SK-N-SH (cell line): Measurements from ENCODE around the gene VGLL4. TPM values are rescaled to one million over a fixed set of nuclear protein-coding genes. Genes with fewer than 3 reads are reported as not detected.

Experiments
- CTCF ChIA-PET: fragments of 300-600, 350-600 bp; formaldehyde crosslinking; extraction: SDS; loops from one replicate; lab custom pipeline; 2021; lab: Yijun Ruan, JAX
- POLR2A ChIA-PET: fragments of 350-600 bp; sonication (Branson Sonifier 250); formaldehyde crosslinking; extraction: SDS; loops from one replicate; lab custom pipeline; 2020; ENCODE audit warnings: antibody characterized with exemption, inconsistent platforms; lab: Yijun Ruan, JAX
- DNase-seq: peaks from one replicate; pipeline ENCODE4 v3.0.0; 2012
- H2AFZ ChIP-seq: fragments of 200-600 bp; sonication (generic); 2 replicates; pipeline ENCODE4 v1.8.1; 2016; ENCODE audit warnings: antibody characterized with exemption, mild to moderate bottlenecking, low read depth
- H3F3A ChIP-seq: fragments of 200-600 bp; sonication (generic); replicated peaks from 2 replicates; pipeline ENCODE3; 2016; ENCODE audit warnings: antibody characterized with exemption, mild to moderate bottlenecking; ENCODE audit not compliant: insufficient read depth
- H3K27ac ChIP-seq, 2 experiments: fragments of 200-500 bp in 1 of 2; fragments of 200-600 bp in 1 of 2; sonication (Bioruptor generic) in 1 of 2; sonication (generic), shearing (Covaris generic) in 1 of 2; 2 replicates each; pipeline versions ENCODE4 v1.5.1 to v1.6.1; 2014 to 2016; ENCODE audit warnings: low read depth in 2 of 2, inconsistent platforms in 1 of 2, low read length in 1 of 2, mild to moderate bottlenecking in 1 of 2, mixed read lengths in 1 of 2
- H3K27me3 ChIP-seq: fragments of 200-600 bp; sonication (generic), shearing (Covaris generic); 2 replicates; pipeline ENCODE4 v1.6.1; 2016; ENCODE audit warnings: mixed run types; ENCODE audit not compliant: insufficient read depth
- H3K36me3 ChIP-seq, 2 experiments: fragments of 200-500 bp in 1 of 2; fragments of 200-600 bp in 1 of 2; sonication (Bioruptor generic) in 1 of 2; sonication (generic) in 1 of 2; replicated peaks in 1 of 2; 2 replicates each; pipeline versions ENCODE3 to v1.5.1; 2014 to 2016; ENCODE audit warnings: low read length in 1 of 2, mild to moderate bottlenecking in 1 of 2; ENCODE audit not compliant: insufficient read depth in 2 of 2, control insufficient read depth in 1 of 2
- H3K4me1 ChIP-seq, 2 experiments: fragments of 200-500 bp in 1 of 2; fragments of 200-600 bp in 1 of 2; sonication (Bioruptor generic) in 1 of 2; sonication (generic), shearing (Covaris generic) in 1 of 2; 2 replicates each; pipeline versions ENCODE4 v1.5.1 to v1.6.1; 2014 to 2016; ENCODE audit warnings: low read depth in 1 of 2, low read length in 1 of 2, mixed run types in 1 of 2; ENCODE audit not compliant: insufficient read depth in 2 of 2, control insufficient read depth in 1 of 2
- H3K4me2 ChIP-seq: fragments of 200-600 bp; sonication (generic), shearing (Covaris generic); 2 replicates; pipeline ENCODE4 v1.6.1; 2017; ENCODE audit warnings: mixed run types
- H3K4me3 ChIP-seq, 2 experiments: fragments of 200-500 bp in 1 of 2; fragments of 200-600 bp in 1 of 2; sonication (Bioruptor generic) in 1 of 2; sonication (generic), shearing (Covaris generic) in 1 of 2; 2 replicates each; pipeline versions ENCODE4 v1.5.1 to v1.8.1; 2014 to 2016; ENCODE audit warnings: low read depth in 2 of 2, inconsistent platforms in 1 of 2, low read length in 1 of 2, mild to moderate bottlenecking in 1 of 2, mixed read lengths in 1 of 2, moderate library complexity in 1 of 2
- H3K79me2 ChIP-seq: fragments of 200-600 bp; sonication (generic); 2 replicates; pipeline ENCODE4 v1.8.1; 2017; ENCODE audit warnings: mild to moderate bottlenecking; ENCODE audit not compliant: insufficient read depth
- H3K9ac ChIP-seq: fragments of 200-600 bp; sonication (generic); 2 replicates; pipeline ENCODE4 v1.6.1; 2017; ENCODE audit warnings: mixed run types
- H3K9me2 ChIP-seq: fragments of 200-600 bp; sonication (generic); 2 replicates; pipeline ENCODE4 v1.6.1; 2017; ENCODE audit warnings: mixed run types
- H3K9me3 ChIP-seq: fragments of 200-600 bp; sonication (generic); 2 replicates; pipeline ENCODE4 v1.6.1; 2017; ENCODE audit warnings: mixed run types, mild to moderate bottlenecking, moderate library complexity
- H4K20me1 ChIP-seq: fragments of 200-600 bp; sonication (generic); 2 replicates; pipeline ENCODE4 v1.6.1; 2017; ENCODE audit warnings: mild to moderate bottlenecking, mixed run types; ENCODE audit not compliant: insufficient read depth
- CTCF ChIP-seq: fragments of 200-600 bp; sonication (generic); IDR thresholded peaks from 2 replicates; pipeline ENCODE4 v1.6.1; 2017; ENCODE audit warnings: antibody characterized with exemption, mild to moderate bottlenecking, moderate library complexity
- EP300 ChIP-seq, 2 experiments: IDR thresholded peaks; 2 replicates each; pipeline versions ENCODE4 v1.4.0 to v1.6.1; 2012; ENCODE audit warnings: borderline replicate concordance in 1 of 2, low read depth in 1 of 2, low read length in 1 of 2
- EZH2phosphoT487 ChIP-seq: fragments of 200-600 bp; sonication (generic); IDR thresholded peaks from 2 replicates; pipeline ENCODE4 v1.6.1; 2017; ENCODE audit warnings: low read depth, mixed run types, mild to moderate bottlenecking, antibody characterized with exemption, moderate library complexity, borderline replicate concordance
- FOSL2 ChIP-seq: IDR thresholded peaks from 2 replicates; pipeline ENCODE4 v1.4.0; 2012; ENCODE audit warnings: low read depth, mild to moderate bottlenecking, moderate library complexity, borderline replicate concordance
- FOXM1 ChIP-seq: IDR thresholded peaks from 2 replicates; pipeline ENCODE4 v1.4.0; 2012; ENCODE audit warnings: low read depth, mild to moderate bottlenecking
- GABPA ChIP-seq: IDR thresholded peaks from 2 replicates; pipeline ENCODE4 v1.4.0; 2012; ENCODE audit warnings: low read depth, mild to moderate bottlenecking
- GATA2 ChIP-seq: sonication (generic); formaldehyde crosslinking; IDR thresholded peaks from 2 replicates; pipeline ENCODE4 v1.5.0; 2020; ENCODE audit warnings: mild to moderate bottlenecking, missing genetic modification reagents
- IRF3 ChIP-seq: fragments of 150-350 bp; IDR thresholded peaks from 2 replicates; pipeline ENCODE4 v1.6.1; 2016; ENCODE audit warnings: mild to moderate bottlenecking, low read depth, low read length
- JUND ChIP-seq: IDR thresholded peaks from 2 replicates; pipeline ENCODE4 v1.4.0; 2012
- MAX ChIP-seq: IDR thresholded peaks from 2 replicates; pipeline ENCODE4 v1.4.0; 2012; ENCODE audit warnings: low read depth
- NFIC ChIP-seq: IDR thresholded peaks from 2 replicates; pipeline ENCODE4 v1.4.0; 2012; ENCODE audit warnings: borderline replicate concordance
- NRF1 ChIP-seq: IDR thresholded peaks from 2 replicates; pipeline ENCODE4 v1.6.1; 2012; ENCODE audit warnings: low read depth, mild to moderate bottlenecking, low read length
- RAD21 ChIP-seq: IDR thresholded peaks from 2 replicates; pipeline ENCODE4 v1.6.1; 2012; ENCODE audit warnings: mild to moderate bottlenecking, low read length
- REST ChIP-seq: IDR thresholded peaks from 2 replicates; pipeline ENCODE4 v1.6.1; 2012; ENCODE audit warnings: mild to moderate bottlenecking, low read depth, low read length, moderate library complexity
- RFX5 ChIP-seq: IDR thresholded peaks from 2 replicates; pipeline ENCODE4 v1.6.1; 2012; ENCODE audit warnings: mild to moderate bottlenecking, improper control_type of control experiment, low read length
- RXRA ChIP-seq: IDR thresholded peaks from 2 replicates; pipeline ENCODE4 v1.4.0; 2012; ENCODE audit warnings: low read depth, mild to moderate bottlenecking, borderline replicate concordance
- USF1 ChIP-seq: IDR thresholded peaks from 2 replicates; pipeline ENCODE4 v1.4.0; 2012; ENCODE audit warnings: low read depth, borderline replicate concordance
- YY1 ChIP-seq: IDR thresholded peaks from 2 replicates; pipeline ENCODE4 v1.4.0; 2012; ENCODE audit warnings: low read depth, mild to moderate bottlenecking
- ZBTB33 ChIP-seq: IDR thresholded peaks from 2 replicates; pipeline ENCODE4 v1.4.0; 2012; ENCODE audit warnings: low read depth, borderline replicate concordance
- WGBS: methylation state at CpG from one replicate; pipeline ENCODE4 v1.1.6; 2017; ENCODE audit warnings: low lambda C conversion rate; 5-methylcytosine and 5-hydroxymethylcytosine counted together
- polyA plus RNA-seq, 3 experiments: library from polyadenylated mRNA; depleted of rRNA; stranded (reverse); fragments of >200 nt; gene quantifications; 2 replicates each; pipeline ENCODE4 v1.2.3, GENCODE V29; 2012

The VGLL4 gene
- polyA plus RNA-seq, 1 of the 3 experiments (the other 2 are of a cell fraction), result 48.9 TPM

GRCh38 chr3:11568503-11569155, 75.1 kb downstream of the VGLL4 start (continued):
- TF ChIP-seq GATA2 (CRISPR knock-in tag) (no peak), FOSL2 (peak; percentile 85), YY1 (0 out of 2 replicates have a peak, but pooled peaks have one; percentile 12), MAX (peak; percentile 70), REST (peak; percentile 28; the same call in 1 of the 2 replicates), RXRA (no peak), RAD21 (no peak)
- TF ChIP-seq, all 33 proteins: peak for 16

GRCh38 chr3:11567516-11568467, 75.9 kb downstream of the VGLL4 start:
- H3F3A ChIP-seq, result peaks cover 33% of the 10 kb centered on the region
- H3K9ac ChIP-seq, result peak overlapping the region; percentile 75
- peak overlapping the region; percentile 81 for H3K4me2 ChIP-seq
- CTCF ChIA-PET, result no interaction called here
- peaks cover 10 to 34% of the 10 kb centered on the region in 2 experiments for H3K36me3 ChIP-seq
- peaks cover 14 to 15% of the 10 kb centered on the region in 2 experiments; a peak in 3 of 4 replicates for H3K4me1 ChIP-seq
- no peak for DNase-seq
- whole genome bisulfite sequencing, result 64% methylated on average over 23 of the region's 27 CpGs
- H3K4me3 ChIP-seq, result peak overlapping the region; percentile 20 to 59; a peak in 3 of 4 replicates
- H3K9me3 ChIP-seq, result no peaks in the 10 kb centered on the region
- H3K27me3 ChIP-seq, result no peaks in the 10 kb centered on the region
- peaks cover 90% of the 10 kb centered on the region for H3K79me2 ChIP-seq
- H3K27ac ChIP-seq, result peak overlapping the region; percentile 77 to 99
- POLR2A ChIA-PET, result no interaction called here
- no peaks in the 10 kb centered on the region for H3K9me2 ChIP-seq
- no peak overlapping the region for H2AFZ ChIP-seq
- peaks cover 30% of the 10 kb centered on the region for H4K20me1 ChIP-seq
- TF ChIP-seq USF1 (no peak), FOXM1 (no peak), EP300 (IDR thresholded peaks at IDR 0.05; ENCODE audit: borderline replicate concordance in 1 of 2, low read depth in 1 of 2, low read length in 1 of 2) (no peak), GABPA (no peak), IRF3 (no peak), NFIC (0 out of 2 replicates have a peak, but pooled peaks have one; percentile 48), EZH2phosphoT487 (no peak), ZBTB33 (no peak), NRF1 (no peak), YY1 (no peak), JUND (peak; percentile 74), RFX5 (no peak), CTCF (no peak), GATA2 (CRISPR knock-in tag) (no peak)
